Colonic mucosa (tissue), 4 donors: ENCODE measurements around the gene NGF. TPM values are rescaled to one million over a fixed set of nuclear protein-coding genes. Genes with fewer than 3 reads are reported as not detected.

Source experiments
- DNase-seq: peaks from one replicate; pipeline ENCODE4 v3.0.0-alpha.2; 2020
- H3K27ac ChIP-seq: fragments of 200-600 bp; one replicate; pipeline ENCODE4 v1.8.0; 2021
- H3K27me3 ChIP-seq: fragments of 200-600 bp; one replicate; pipeline ENCODE4 v1.8.0; 2021
- H3K36me3 ChIP-seq: fragments of 200-600 bp; one replicate; pipeline ENCODE4 v1.8.0; 2021
- H3K4me1 ChIP-seq: fragments of 200-600 bp; one replicate; pipeline ENCODE4 v1.8.0; 2021; ENCODE audit warnings: mild to moderate bottlenecking
- H3K4me3 ChIP-seq: fragments of 200-600 bp; one replicate; pipeline ENCODE4 v1.8.0; 2021
- H3K9ac ChIP-seq, 2 donors: one replicate each; pipeline ENCODE4 v1.7.0; 2013; ENCODE audit warnings: control low read depth in 2 of 2, low read depth in 2 of 2, low read length in 2 of 2
- H3K9me3 ChIP-seq: fragments of 200-600 bp; one replicate; pipeline ENCODE4 v1.8.0; 2021
- intact Hi-C: fragments of 100-400 bp; cut with DNase I; formaldehyde crosslinking; loops from one replicate; pipeline ENCODE4 v1.14.1; 2022
- total RNA-seq, 2 donors: library from RNA; stranded (reverse); fragmentation: NEBNext Ultra II Directional in 1 of 2; extraction: Animal tissue kit (Norgen Biotek cat#: 25700) in 1 of 2; gene quantifications; one replicate each; pipeline ENCODE4 v1.2.1, GENCODE V29; 2021
- TF ChIP-seq, protein P1 (sequence below): fragments of 200-600 bp; IDR thresholded peaks from one replicate; pipeline ENCODE4 v1.8.0; 2022; ENCODE audit warnings: antibody characterized with exemption, mild to moderate bottlenecking
- donor health status: healthy.
- donor health status: DM: no; HTN: no; CAD: no.
- donor health status: DM: no; HTN: no; CAD: no.

The NGF gene
- total RNA-seq, 2 donors from 2014 or later: 0.64 TPM; not detected in 1

- Histone ChIP-seq H3K9ac (no peak overlapping the region), H3K9me3 (no peaks in the 10 kb centered on the region), H3K27ac (no peak overlapping the region), H3K27me3 (no peaks in the 10 kb centered on the region), H3K36me3 (no peaks in the 10 kb centered on the region), H3K4me1 (no peaks in the 10 kb centered on the region), H3K4me3 (no peak overlapping the region)
- intact Hi-C loops: no loop called here
- TF ChIP-seq, protein P1, sequence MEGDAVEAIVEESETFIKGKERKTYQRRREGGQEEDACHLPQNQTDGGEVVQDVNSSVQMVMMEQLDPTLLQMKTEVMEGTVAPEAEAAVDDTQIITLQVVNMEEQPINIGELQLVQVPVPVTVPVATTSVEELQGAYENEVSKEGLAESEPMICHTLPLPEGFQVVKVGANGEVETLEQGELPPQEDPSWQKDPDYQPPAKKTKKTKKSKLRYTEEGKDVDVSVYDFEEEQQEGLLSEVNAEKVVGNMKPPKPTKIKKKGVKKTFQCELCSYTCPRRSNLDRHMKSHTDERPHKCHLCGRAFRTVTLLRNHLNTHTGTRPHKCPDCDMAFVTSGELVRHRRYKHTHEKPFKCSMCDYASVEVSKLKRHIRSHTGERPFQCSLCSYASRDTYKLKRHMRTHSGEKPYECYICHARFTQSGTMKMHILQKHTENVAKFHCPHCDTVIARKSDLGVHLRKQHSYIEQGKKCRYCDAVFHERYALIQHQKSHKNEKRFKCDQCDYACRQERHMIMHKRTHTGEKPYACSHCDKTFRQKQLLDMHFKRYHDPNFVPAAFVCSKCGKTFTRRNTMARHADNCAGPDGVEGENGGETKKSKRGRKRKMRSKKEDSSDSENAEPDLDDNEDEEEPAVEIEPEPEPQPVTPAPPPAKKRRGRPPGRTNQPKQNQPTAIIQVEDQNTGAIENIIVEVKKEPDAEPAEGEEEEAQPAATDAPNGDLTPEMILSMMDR: no peak
- no peak for DNase-seq
Measured at GRCh38 chr1:115238336-115239147, 99.5 kb downstream of the NGF start.

GRCh38 chr1:115237507-115237906 lies 100.5 kb downstream of the NGF start:
- intact Hi-C loops: no loop called here
- Histone ChIP-seq H3K4me1 (no peaks in the 10 kb centered on the region), H3K36me3 (no peaks in the 10 kb centered on the region), H3K4me3 (no peak overlapping the region), H3K27ac (peak overlapping the region; percentile 25), H3K27me3 (no peaks in the 10 kb centered on the region), H3K9ac (no peak overlapping the region), H3K9me3 (no peaks in the 10 kb centered on the region)
- no peak for DNase-seq
- TF ChIP-seq, protein P1: no peak

- peak overlapping the region; percentile 25 for H3K27ac ChIP-seq
- H3K4me3 ChIP-seq: no peak overlapping the region
- H3K4me1 ChIP-seq: no peaks in the 10 kb centered on the region
- no peak overlapping the region for H3K9ac ChIP-seq
- no peak for DNase-seq
- intact Hi-C loops: no loop called here
- no peaks in the 10 kb centered on the region for H3K9me3 ChIP-seq
- no peaks in the 10 kb centered on the region for H3K27me3 ChIP-seq
- TF ChIP-seq, protein P1: no peak
- H3K36me3 ChIP-seq: no peaks in the 10 kb centered on the region
Measured at GRCh38 chr1:115237023-115237422, 101.0 kb downstream of the NGF start.

Other genes starting within 250 kb of the NGF start
- gene TSPAN2, start 248.7 kb downstream of the NGF start, total RNA-seq: 10 to 100 TPM in 1 of 2 donors, 1 to 10 TPM in 1; 2.1 to 14.6 TPM